Spleen (tissue), 11 donors: ENCODE data around the gene LITAF. TPM values are rescaled to one million over a fixed set of nuclear protein-coding genes. Genes with fewer than 3 reads are reported as not detected.
"Not testable (repeated sequence)": the region's sequence is repeated elsewhere in the genome, so short reads cannot be mapped to it uniquely, and the experiment has no call there.

Source experiments
- DNase-seq: peaks from one replicate; pipeline ENCODE4 v3.0.0-alpha.2; 2020
- H3K27ac ChIP-seq, 8 donors: fragments of 200-600 bp; sonication (generic) in 7 of 8; 1 replicate in 4 of 8; 2 replicates in 4 of 8; pipeline versions ENCODE4 v1.5.0 to v1.8.0; 2016 to 2021; ENCODE audit warnings: inconsistent platforms in 4 of 8, mild to moderate bottlenecking in 4 of 8, moderate library complexity in 1 of 8
- H3K27me3 ChIP-seq, 7 donors: fragments of 200-600 bp; sonication (generic) in 6 of 7; replicated peaks in 1 of 7; 1 replicate in 4 of 7; 2 replicates in 3 of 7; pipeline versions ENCODE4 v1.5.0 to v1.8.0; 2016 to 2021; ENCODE audit warnings: inconsistent platforms in 3 of 7, mild to moderate bottlenecking in 1 of 7
- H3K36me3 ChIP-seq, 6 donors: fragments of 200-600 bp; sonication (generic) in 5 of 6; 1 replicate in 4 of 6; 2 replicates in 2 of 6; pipeline versions ENCODE4 v1.5.0 to v1.8.0; 2016 to 2021; ENCODE audit warnings: inconsistent platforms in 2 of 6
- H3K4me1 ChIP-seq, 6 donors: fragments of 200-600 bp; sonication (generic) in 5 of 6; 1 replicate in 3 of 6; 2 replicates in 3 of 6; pipeline versions ENCODE4 v1.5.0 to v1.8.0; 2016 to 2021; ENCODE audit warnings: inconsistent platforms in 3 of 6
- H3K4me3 ChIP-seq, 8 donors: fragments of 200-600 bp; sonication (generic) in 7 of 8; 1 replicate in 4 of 8; 2 replicates in 4 of 8; pipeline versions ENCODE4 v1.5.0 to v1.8.0; 2016 to 2021; ENCODE audit warnings: inconsistent platforms in 4 of 8, mild to moderate bottlenecking in 4 of 8, moderate library complexity in 2 of 8
- H3K9me3 ChIP-seq, 8 donors: fragments of 200-600 bp; sonication (generic) in 7 of 8; 1 replicate in 4 of 8; 2 replicates in 4 of 8; pipeline versions ENCODE4 v1.5.0 to v1.8.0; 2016 to 2021; ENCODE audit warnings: inconsistent platforms in 4 of 8
- CTCF ChIP-seq, 11 experiments: fragments of 200-600 bp in 7 of 11; fragments of 450-650 bp in 4 of 11; sonication (generic) in 4 of 11; IDR thresholded peaks in 8 of 11; conservative IDR thresholded peaks in 3 of 11; 1 replicate in 7 of 11; 2 replicates in 4 of 11; pipeline versions ENCODE4 v1.4.0 to v1.8.0; 2016 to 2021; ENCODE audit warnings: antibody characterized with exemption in 11 of 11, inconsistent platforms in 4 of 11, mild to moderate bottlenecking in 1 of 11
- POLR2A ChIP-seq, 3 donors: fragments of 450-650 bp; IDR thresholded peaks; one replicate each; pipeline ENCODE4 v1.5.1; 2017; ENCODE audit warnings: antibody characterized with exemption in 3 of 3, mild to moderate bottlenecking in 1 of 3
- POLR2AphosphoS5 ChIP-seq, 3 donors: sonication (generic); formaldehyde crosslinking; IDR thresholded peaks; one replicate each; pipeline ENCODE4 v1.5.1; 2017; ENCODE audit warnings: antibody characterized with exemption in 3 of 3
- WGBS, 5 donors: extraction: QIAGEN DNeasy Blood & Tissue Kit in 3 of 5; methylation state at CpG; one replicate each; pipeline versions ENCODE4 v1.1.5 to v1.1.7; 2013 to 2018; 5-methylcytosine and 5-hydroxymethylcytosine counted together
- intact Hi-C: fragments of 100-400 bp; cut with DNase I; formaldehyde crosslinking; loops from one replicate; pipeline ENCODE4 v1.15.0; 2023; ENCODE audit warnings: low total_unique reads
- polyA plus RNA-seq, 3 donors: library from polyadenylated mRNA; stranded (reverse); fragments of 200-250 nt; gene quantifications; one replicate each; pipeline ENCODE4 v1.2.1, GENCODE V29; 2013
- total RNA-seq, 7 donors: library from RNA; depleted of rRNA in 3 of 7; stranded (reverse); fragments of >200 nt in 3 of 7; fragmentation: NEBNext Ultra II Directional in 4 of 7; extraction: Animal tissue kit (Norgen Biotek cat#: 25700) in 4 of 7; gene quantifications; one replicate each; pipeline versions ENCODE4 v1.1.0 to v1.2.1, GENCODE V29; 2016 to 2021
- donor health status: healthy with polysubstance abuse.
- donor health status: DM: no; HTN: no; CAD: no; lungs with moderate emphysema.
- donor health status: DM: no; HTN: no; CAD: no.
- donor health status: Bipolar disorder and iron deficiency.
- donor health status: healthy.
- donor health status: DM: no; HTN: no; CAD: no.
- donor health status: DM: yes; HTN: yes; CAD: no.

Gene LITAF
- total and polyA plus RNA-seq, 10 donors, result 55.8 to 312 (median 162) TPM

DNA sequence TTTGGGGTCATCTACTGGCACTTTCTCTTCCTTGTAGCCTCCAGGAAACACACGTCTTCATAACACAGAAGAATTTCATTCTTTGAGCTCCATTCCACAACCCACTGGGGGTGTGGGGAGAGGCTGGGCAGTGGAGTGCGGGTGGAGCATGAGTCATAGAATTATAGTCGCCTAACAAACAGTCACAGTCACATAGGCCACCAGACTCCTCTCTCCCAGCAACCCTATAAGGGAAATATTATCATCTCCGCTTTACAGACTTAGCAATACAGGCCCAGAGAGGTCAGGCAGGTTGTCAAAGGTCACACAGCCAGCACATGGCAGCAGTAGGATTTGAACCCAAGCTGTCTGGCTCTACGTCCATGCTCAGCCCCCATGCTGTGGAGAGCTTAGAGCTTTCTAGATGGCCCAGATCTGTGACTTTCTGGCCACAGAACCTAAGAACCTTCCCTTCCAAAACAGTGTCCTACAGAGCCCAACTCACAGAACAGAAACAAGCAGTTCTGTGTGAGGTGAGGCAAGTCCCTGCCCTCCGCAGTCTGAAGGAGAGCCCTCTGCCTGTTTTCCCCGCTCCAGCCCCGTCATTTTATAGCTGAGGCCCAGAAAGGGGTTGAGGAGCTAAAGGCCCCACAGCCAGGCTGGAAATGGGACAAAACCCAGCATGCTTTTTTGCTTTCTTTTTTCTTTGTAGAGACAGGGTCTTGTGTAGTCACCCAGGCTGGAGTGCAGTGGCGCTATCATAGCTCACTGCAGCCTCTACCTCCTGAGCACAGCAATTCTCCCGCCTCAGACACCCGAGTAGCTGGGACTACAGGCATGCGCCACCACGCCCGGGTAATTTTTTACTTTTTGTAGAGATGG is 10.7 kb upstream of the LITAF start:
- no peaks in the 10 kb centered on the region for H3K9me3 ChIP-seq
- no peaks in the 10 kb centered on the region for H3K36me3 ChIP-seq
- peak overlapping the region in 1 of 8 donors; percentile 57 for H3K4me3 ChIP-seq
- no peaks in the 10 kb centered on the region for H3K27me3 ChIP-seq
- intact Hi-C loops, result no loop called here
- 54 to 76% (median 67%) methylated on average over 14 of the region's 14 CpGs for WGBS, 5 donors
- peak; percentile 72 for DNase-seq
- peak overlapping the region; percentile 48 to 94 (median 86) for H3K27ac ChIP-seq
- H3K4me1 ChIP-seq, result peaks cover 5 to 62% (median 24%) of the 10 kb centered on the region in 6 donors
- TF ChIP-seq POLR2A (IDR thresholded peaks at IDR 0.05) (no peak), POLR2AphosphoS5 (IDR thresholded peaks at IDR 0.05) (peak in 1 of 3 donors; percentile 58)

DNA sequence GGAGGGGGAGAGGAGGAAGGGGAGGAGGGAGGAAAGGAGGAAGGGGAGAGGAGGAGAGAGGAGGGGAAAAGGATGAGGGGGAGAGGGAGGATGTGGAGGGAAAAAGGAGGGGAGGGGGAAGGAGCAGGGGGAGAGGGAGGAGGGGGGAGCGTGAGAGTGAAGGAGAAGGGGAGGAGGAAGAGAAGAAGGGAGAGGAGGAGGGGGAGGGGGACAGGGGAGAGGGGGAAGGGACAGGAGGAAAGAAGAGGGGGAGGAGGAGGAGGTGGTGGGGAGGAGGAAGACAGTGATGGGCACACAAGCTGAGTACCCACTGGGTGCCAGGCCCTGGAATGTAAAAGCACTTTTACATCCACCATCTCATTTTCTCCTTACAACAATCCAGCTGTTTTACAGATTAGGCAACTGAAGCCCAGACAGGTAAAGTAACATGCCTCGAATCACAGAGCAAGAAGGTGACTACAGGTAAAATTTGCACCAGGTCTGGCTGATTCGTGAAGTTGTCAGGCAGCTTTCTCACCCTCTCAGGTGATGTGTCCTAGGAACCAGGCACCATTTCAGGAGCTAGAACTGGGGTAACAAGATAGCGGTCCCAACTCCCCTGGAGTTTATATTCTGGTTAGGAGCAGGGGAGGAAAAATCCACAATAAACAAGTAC is 10.0 kb upstream of the LITAF start:
- Histone ChIP-seq H3K4me1 (peaks cover 5 to 58% (median 24%) of the 10 kb centered on the region in 6 donors), H3K9me3 (no peaks in the 10 kb centered on the region), H3K27ac (peak overlapping the region in 7 of 8 donors; percentile 76 to 94 (median 89)), H3K4me3 (peak overlapping the region in 1 of 8 donors; percentile 57), H3K36me3 (no peaks in the 10 kb centered on the region), H3K27me3 (no peaks in the 10 kb centered on the region)
- intact Hi-C loops, result no loop called here
- DNase-seq, result peak; percentile 42
- TF ChIP-seq CTCF (IDR thresholded peaks at IDR 0.05 in 8 of 11, conservative IDR thresholded peaks at IDR 0.05 in 3 of 11) (no peak), POLR2A (IDR thresholded peaks at IDR 0.05) (no peak), POLR2AphosphoS5 (IDR thresholded peaks at IDR 0.05) (no peak)
- 59 to 73% (median 61%) methylated on average over 4 of the region's 4 CpGs for WGBS, 5 donors

- no peak overlapping the region for H3K4me3 ChIP-seq
- intact Hi-C loops, result no loop called here
- no peaks in the 10 kb centered on the region for H3K36me3 ChIP-seq
- WGBS, 5 donors, result 62 to 91% (median 88%) methylated on average over 3 of the region's 3 CpGs
- H3K27ac ChIP-seq, result peak overlapping the region in 1 of 8 donors; percentile 94
- no peak for DNase-seq
- TF ChIP-seq POLR2AphosphoS5 (IDR thresholded peaks at IDR 0.05) (no peak), POLR2A (IDR thresholded peaks at IDR 0.05) (no peak), CTCF (IDR thresholded peaks at IDR 0.05 in 8 of 11, conservative IDR thresholded peaks at IDR 0.05 in 3 of 11) (no peak)
- peaks cover 5 to 45% (median 21%) of the 10 kb centered on the region in 6 donors for H3K4me1 ChIP-seq
- no peaks in the 10 kb centered on the region for H3K27me3 ChIP-seq
- no peaks in the 10 kb centered on the region for H3K9me3 ChIP-seq
Observed at GRCh38 chr16:11593581-11593980, 6.9 kb upstream of the LITAF start.

GRCh38 chr16:11593076-11593475 is 6.4 kb upstream of the LITAF start:
- 73 to 92% (median 86%) methylated on average over 9 of the region's 9 CpGs for WGBS, 5 donors
- H3K27me3 ChIP-seq, intact Hi-C loops, H3K36me3 ChIP-seq, H3K9me3 ChIP-seq, H3K4me3 ChIP-seq: not testable (repeated sequence)
- H3K27ac ChIP-seq, result peak overlapping the region in 1 of 8 donors; percentile 94
- peak; percentile 30 for DNase-seq
- peaks cover 5 to 45% (median 20%) of the 10 kb centered on the region in 6 donors for H3K4me1 ChIP-seq

DNA sequence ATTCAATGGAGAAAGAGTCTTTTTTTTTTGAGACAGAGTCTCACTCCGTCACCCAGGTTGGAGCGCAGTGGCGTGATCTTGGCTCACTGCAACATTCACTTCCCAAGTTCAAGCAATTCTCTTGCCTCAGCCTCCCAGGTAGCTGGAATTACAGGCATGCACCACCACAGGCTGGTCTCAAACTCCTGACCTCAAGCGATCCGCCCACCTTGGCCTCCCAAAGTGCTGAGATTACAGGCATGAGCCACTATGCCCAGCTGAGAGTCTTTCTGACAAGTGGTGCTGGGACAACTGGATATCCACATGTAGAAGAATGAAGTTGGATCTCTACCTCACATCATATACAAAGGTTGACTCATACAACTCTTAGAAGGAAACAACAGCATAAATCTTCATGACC is 4.9 kb upstream of the LITAF start:
- H3K9me3 ChIP-seq, H3K4me3 ChIP-seq, intact Hi-C loops, H3K36me3 ChIP-seq, H3K27ac ChIP-seq: not testable (repeated sequence)
- DNase-seq, result peak; percentile 12
- Histone ChIP-seq H3K27me3 (peaks cover 0 to 12% (median 0%) of the 10 kb centered on the region in 7 donors), H3K4me1 (peaks cover 0 to 43% (median 15%) of the 10 kb centered on the region in 6 donors)
- WGBS, 5 donors, result 85 to 97% (median 88%) methylated on average over 5 of the region's 5 CpGs
